Muscle of leg (tissue), 11 donors: ENCODE results near the gene GNAS-AS1. TPM values are rescaled to one million over a fixed set of nuclear protein-coding genes. Genes with fewer than 3 reads are reported as not detected.

Source experiments
- DNase-seq: peaks from one replicate; pipeline ENCODE4 v3.0.0; 2013
- H3K27ac ChIP-seq: one replicate; pipeline ENCODE4 v1.5.1; 2013; ENCODE audit warnings: mild to moderate bottlenecking, low read length, control low read depth
- H3K27me3 ChIP-seq: one replicate; pipeline ENCODE4 v1.6.1; 2013; ENCODE audit warnings: low read length; ENCODE audit not compliant: control insufficient read depth, insufficient read depth
- H3K36me3 ChIP-seq: one replicate; pipeline ENCODE4 v1.6.1; 2013; ENCODE audit warnings: low read length; ENCODE audit not compliant: control insufficient read depth, insufficient read depth
- H3K4me1 ChIP-seq: one replicate; pipeline ENCODE4 v1.6.1; 2013; ENCODE audit warnings: low read length; ENCODE audit not compliant: control insufficient read depth, insufficient read depth
- H3K4me3 ChIP-seq: one replicate; pipeline ENCODE4 v1.5.1; 2013; ENCODE audit warnings: low read length, control low read depth
- H3K9me3 ChIP-seq: replicated peaks from 2 replicates; pipeline ENCODE4 v1.6.1; 2013; ENCODE audit warnings: low read depth, low read length; ENCODE audit not compliant: control insufficient read depth
- WGBS: methylation state at CpG from one replicate; pipeline ENCODE4 v1.1.5; 2013; ENCODE audit warnings: missing lambda C conversion rate; ENCODE audit not compliant: insufficient coverage; 5-methylcytosine and 5-hydroxymethylcytosine counted together
- polyA plus RNA-seq, 8 donors: library from polyadenylated mRNA; unstranded; fragments of 120-200 nt; gene quantifications; one replicate each; pipeline versions ENCODE4 v1.2.1 to v1.2.3, GENCODE V29; 2013; ENCODE audit warnings: inconsistent platforms in 1 of 8, low replicate concordance in 1 of 8; ENCODE audit not compliant: insufficient read length in 8 of 8, insufficient read depth in 1 of 8
- total RNA-seq: library from RNA; stranded (reverse); fragments of 120-200 nt; gene quantifications from one replicate; pipeline ENCODE4 v1.2.4, GENCODE V29; 2013

Gene GNAS-AS1
- total and polyA plus RNA-seq, 9 donors = 1.8 to 5.3 (median 2.5) TPM

- H3K4me3 ChIP-seq = no peak overlapping the region
- WGBS = 49% methylated on average over 12 of the region's 15 CpGs
- H3K4me1 ChIP-seq = peaks cover 26% of the 10 kb centered on the region
- H3K36me3 ChIP-seq = no peaks in the 10 kb centered on the region
- peak overlapping the region; percentile 85 for H3K27ac ChIP-seq
- no peaks in the 10 kb centered on the region for H3K9me3 ChIP-seq
- H3K27me3 ChIP-seq = peaks cover 11% of the 10 kb centered on the region
- no peak for DNase-seq
Measured at GRCh38 chr20:58784321-58785074, 66.2 kb downstream of the GNAS-AS1 start.

- H3K27me3 ChIP-seq = peaks cover 11% of the 10 kb centered on the region
- 34% methylated on average over 10 of the region's 12 CpGs for WGBS
- peak overlapping the region; percentile 85 for H3K27ac ChIP-seq
Measured at GRCh38 chr20:58783511-58784011, 67.1 kb downstream of the GNAS-AS1 start.

GRCh38 chr20:58781138-58781537 lies 69.6 kb downstream of the GNAS-AS1 start:
- DNase-seq = no peak
- Histone ChIP-seq H3K27ac (no peak overlapping the region), H3K4me1 (peaks cover 23% of the 10 kb centered on the region), H3K36me3 (no peaks in the 10 kb centered on the region), H3K9me3 (no peaks in the 10 kb centered on the region), H3K4me3 (no peak overlapping the region), H3K27me3 (peaks cover 11% of the 10 kb centered on the region)
- 50% methylated on average over 1 of the region's 4 CpGs for WGBS

More at GRCh38 chr20:58783511-58784011, 67.1 kb downstream of the GNAS-AS1 start:
- Histone ChIP-seq H3K9me3 (no peaks in the 10 kb centered on the region), H3K36me3 (no peaks in the 10 kb centered on the region), H3K4me3 (no peak overlapping the region), H3K4me1 (peaks cover 26% of the 10 kb centered on the region)
- DNase-seq = peak; percentile 99

GRCh38 chr20:58778760-58779159 lies 71.9 kb downstream of the GNAS-AS1 start:
- peak; percentile 51 for DNase-seq
- peaks cover 11% of the 10 kb centered on the region for H3K4me1 ChIP-seq
- H3K4me3 ChIP-seq = no peak overlapping the region
- H3K27ac ChIP-seq = no peak overlapping the region
- peaks cover 11% of the 10 kb centered on the region for H3K27me3 ChIP-seq
- H3K36me3 ChIP-seq = no peaks in the 10 kb centered on the region
- no peaks in the 10 kb centered on the region for H3K9me3 ChIP-seq
- 59% methylated on average over 5 of the region's 9 CpGs for WGBS

- no peak for DNase-seq
- Histone ChIP-seq H3K36me3 (no peaks in the 10 kb centered on the region), H3K27me3 (peaks cover 7% of the 10 kb centered on the region), H3K27ac (no peak overlapping the region), H3K4me3 (no peak overlapping the region), H3K4me1 (peaks cover under 1% of the 10 kb centered on the region), H3K9me3 (no peaks in the 10 kb centered on the region)
- WGBS = 90% methylated on average over 7 of the region's 7 CpGs
Measured at GRCh38 chr20:58777657-58778056, 73.0 kb downstream of the GNAS-AS1 start.

GRCh38 chr20:58776109-58776508 lies 74.6 kb downstream of the GNAS-AS1 start:
- no CpG with 5 or more reads among the region's 3 CpGs for WGBS
- no peak for DNase-seq
- H3K27ac ChIP-seq = no peak overlapping the region
- H3K4me3 ChIP-seq = no peak overlapping the region
- H3K9me3 ChIP-seq = no peaks in the 10 kb centered on the region
- H3K36me3 ChIP-seq = no peaks in the 10 kb centered on the region
- peaks cover 4% of the 10 kb centered on the region for H3K27me3 ChIP-seq
- no peaks in the 10 kb centered on the region for H3K4me1 ChIP-seq

GRCh38 chr20:58775371-58775770 lies 75.3 kb downstream of the GNAS-AS1 start:
- no peaks in the 10 kb centered on the region for H3K36me3 ChIP-seq
- no peak overlapping the region for H3K4me3 ChIP-seq
- H3K27me3 ChIP-seq = peaks cover 4% of the 10 kb centered on the region
- H3K27ac ChIP-seq = no peak overlapping the region
- H3K9me3 ChIP-seq = no peaks in the 10 kb centered on the region
- DNase-seq = no peak
- 60% methylated on average over 1 of the region's 8 CpGs for WGBS
- H3K4me1 ChIP-seq = no peaks in the 10 kb centered on the region

GRCh38 chr20:58774667-58775263 lies 75.9 kb downstream of the GNAS-AS1 start:
- no peak for DNase-seq
- Histone ChIP-seq H3K4me1 (no peaks in the 10 kb centered on the region), H3K27ac (no peak overlapping the region), H3K27me3 (peaks cover 3% of the 10 kb centered on the region), H3K4me3 (no peak overlapping the region), H3K36me3 (no peaks in the 10 kb centered on the region), H3K9me3 (no peaks in the 10 kb centered on the region)
- 100% methylated on average over 2 of the region's 5 CpGs for WGBS

GRCh38 chr20:58774214-58774613 lies 76.5 kb downstream of the GNAS-AS1 start:
- H3K4me3 ChIP-seq = no peak overlapping the region
- peaks cover 2% of the 10 kb centered on the region for H3K27me3 ChIP-seq
- H3K4me1 ChIP-seq = no peaks in the 10 kb centered on the region
- no peak for DNase-seq
- H3K9me3 ChIP-seq = no peaks in the 10 kb centered on the region
- H3K36me3 ChIP-seq = no peaks in the 10 kb centered on the region
- 98% methylated on average over 5 of the region's 5 CpGs for WGBS
- H3K27ac ChIP-seq = no peak overlapping the region

- no peaks in the 10 kb centered on the region for H3K9me3 ChIP-seq
- no peak for DNase-seq
- H3K4me1 ChIP-seq = no peaks in the 10 kb centered on the region
- peaks cover 6% of the 10 kb centered on the region for H3K27me3 ChIP-seq
- H3K36me3 ChIP-seq = no peaks in the 10 kb centered on the region
- no peak overlapping the region for H3K27ac ChIP-seq
- 83% methylated on average over 6 of the region's 6 CpGs for WGBS
- no peak overlapping the region for H3K4me3 ChIP-seq
Measured at GRCh38 chr20:58772786-58773185, 77.9 kb downstream of the GNAS-AS1 start.
